Mucosa of rectum (tissue), 2 donors: ENCODE data around the gene ATP5F1E.

ENCODE experiments used
- H3K27ac ChIP-seq, 2 donors: one replicate each; pipeline ENCODE4 v1.7.0; 2013; ENCODE audit warnings: inconsistent platforms in 2 of 2, low read depth in 2 of 2, low read length in 2 of 2
- H3K27me3 ChIP-seq, 2 donors: one replicate each; pipeline ENCODE4 v1.7.0; 2013; ENCODE audit warnings: low read length in 2 of 2; ENCODE audit not compliant: control insufficient read depth in 2 of 2, insufficient read depth in 2 of 2
- H3K36me3 ChIP-seq, 2 donors: one replicate each; pipeline ENCODE4 v1.7.0; 2013; ENCODE audit warnings: low read length in 2 of 2; ENCODE audit not compliant: control insufficient read depth in 2 of 2, insufficient read depth in 2 of 2
- H3K4me1 ChIP-seq, 2 donors: one replicate each; pipeline ENCODE4 v1.7.0; 2013; ENCODE audit warnings: low read length in 2 of 2, mild to moderate bottlenecking in 1 of 2; ENCODE audit not compliant: control insufficient read depth in 2 of 2, insufficient read depth in 2 of 2
- H3K4me3 ChIP-seq, 2 donors: one replicate each; pipeline ENCODE4 v1.7.0; 2013; ENCODE audit warnings: low read length in 2 of 2
- H3K9ac ChIP-seq, 2 donors: one replicate each; pipeline ENCODE4 v1.7.0; 2013; ENCODE audit warnings: low read length in 2 of 2, low read depth in 1 of 2, mild to moderate bottlenecking in 1 of 2
- H3K9me3 ChIP-seq, 2 donors: one replicate each; pipeline ENCODE4 v1.7.0; 2013; ENCODE audit warnings: low read length in 2 of 2; ENCODE audit not compliant: control insufficient read depth in 2 of 2
- donor health status: healthy.
- donor health status: Normal muscosa, but diverticular disease.

ATP5F1E gene

DNA sequence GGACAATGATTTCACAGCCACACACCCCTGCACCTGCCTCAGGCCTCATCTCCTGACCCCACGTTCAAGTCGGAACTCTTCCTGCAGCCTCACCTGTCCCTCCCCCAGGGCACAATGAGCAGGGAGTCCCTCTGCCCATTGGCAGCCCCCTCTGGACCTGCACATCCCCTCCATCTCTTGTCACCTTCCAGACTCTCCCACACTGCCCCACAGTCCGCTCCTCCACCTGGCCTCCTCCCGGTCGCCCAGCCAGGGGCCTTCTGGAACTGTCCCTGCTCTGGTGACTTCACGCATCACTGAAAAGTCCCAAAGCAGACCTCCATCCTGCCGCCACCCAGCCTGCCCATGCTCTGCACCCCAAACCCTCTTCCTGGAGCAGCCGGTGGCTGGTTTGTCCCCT, 29.7 kb downstream of the ATP5F1E start:
- H3K9me3 ChIP-seq: no peaks in the 10 kb centered on the region
- no peak overlapping the region for H3K4me3 ChIP-seq
- H3K27ac ChIP-seq: no peak overlapping the region
- peaks cover 30 to 31% of the 10 kb centered on the region in 2 donors for H3K4me1 ChIP-seq
- H3K9ac ChIP-seq: no peak overlapping the region
- H3K36me3 ChIP-seq: peaks cover 20 to 50% of the 10 kb centered on the region in 2 donors
- no peaks in the 10 kb centered on the region for H3K27me3 ChIP-seq

DNA sequence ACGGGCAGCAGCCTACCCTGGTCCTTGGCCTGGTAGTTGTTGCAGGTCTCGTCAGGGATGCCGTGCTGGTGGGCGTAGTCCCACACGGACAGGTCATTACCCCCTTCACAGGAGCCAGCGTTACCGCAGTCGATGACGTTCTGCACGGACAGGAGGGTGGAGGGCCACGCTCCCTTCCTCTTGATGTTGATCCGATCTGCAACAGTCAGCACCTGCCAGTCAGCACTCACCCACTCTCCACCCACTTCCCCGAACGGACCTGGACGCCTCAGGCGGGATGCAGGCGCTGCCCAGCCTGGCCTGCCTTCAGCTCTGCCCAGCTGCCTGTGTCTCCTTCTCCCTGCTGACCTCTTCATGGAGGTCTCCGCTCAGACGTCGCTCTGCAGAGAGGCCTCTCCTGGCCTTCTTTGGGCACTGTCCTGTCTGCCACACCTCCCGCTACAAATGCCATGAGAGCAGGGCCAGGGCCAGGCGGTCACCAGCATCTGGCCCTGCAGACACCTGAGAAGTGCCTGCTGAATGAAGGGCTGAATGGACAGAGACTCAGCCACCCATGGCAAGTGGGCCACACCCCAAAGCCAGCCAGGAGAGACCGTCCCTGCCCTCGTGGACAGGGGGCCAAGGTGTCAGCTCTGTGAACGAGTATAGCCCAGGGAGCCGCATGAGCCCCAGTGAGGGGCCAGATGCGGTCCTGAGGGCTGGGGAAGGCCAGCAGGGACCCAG, 30.5 kb downstream of the ATP5F1E start:
- no peak overlapping the region for H3K4me3 ChIP-seq
- H3K27ac ChIP-seq: no peak overlapping the region
- no peaks in the 10 kb centered on the region for H3K9me3 ChIP-seq
- peaks cover 29 to 31% of the 10 kb centered on the region in 2 donors for H3K4me1 ChIP-seq
- H3K36me3 ChIP-seq: peaks cover 26 to 58% of the 10 kb centered on the region in 2 donors
- no peak overlapping the region for H3K9ac ChIP-seq
- H3K27me3 ChIP-seq: no peaks in the 10 kb centered on the region

DNA sequence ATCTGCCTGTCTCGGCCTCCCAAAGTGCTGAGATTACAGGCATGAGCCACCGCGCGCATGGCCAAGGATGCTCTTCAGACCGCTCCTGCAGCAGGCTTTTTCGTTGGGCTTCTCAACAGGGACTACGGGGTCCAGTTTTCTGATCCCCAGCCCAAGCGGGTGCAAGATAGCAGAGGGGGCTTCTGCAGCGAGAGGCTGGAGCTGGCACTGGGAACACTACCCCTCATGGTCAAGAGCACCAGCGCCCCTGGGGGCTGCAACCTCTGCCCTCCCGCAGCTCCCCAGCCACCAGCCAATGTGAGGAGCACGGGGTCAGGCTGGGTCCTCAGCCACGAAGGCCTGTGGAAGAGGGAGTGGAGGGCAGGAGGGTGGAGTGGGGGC, 31.1 kb downstream of the ATP5F1E start:
- Histone ChIP-seq H3K36me3 (peaks cover 32 to 64% of the 10 kb centered on the region in 2 donors), H3K4me1 (peaks cover 24 to 28% of the 10 kb centered on the region in 2 donors), H3K27ac (no peak overlapping the region), H3K27me3 (no peaks in the 10 kb centered on the region), H3K9me3 (no peaks in the 10 kb centered on the region), H3K9ac (no peak overlapping the region), H3K4me3 (no peak overlapping the region)

GRCh38 chr20:59000326-59000725, 31.8 kb downstream of the ATP5F1E start:
- H3K27ac ChIP-seq: no peak overlapping the region

DNA sequence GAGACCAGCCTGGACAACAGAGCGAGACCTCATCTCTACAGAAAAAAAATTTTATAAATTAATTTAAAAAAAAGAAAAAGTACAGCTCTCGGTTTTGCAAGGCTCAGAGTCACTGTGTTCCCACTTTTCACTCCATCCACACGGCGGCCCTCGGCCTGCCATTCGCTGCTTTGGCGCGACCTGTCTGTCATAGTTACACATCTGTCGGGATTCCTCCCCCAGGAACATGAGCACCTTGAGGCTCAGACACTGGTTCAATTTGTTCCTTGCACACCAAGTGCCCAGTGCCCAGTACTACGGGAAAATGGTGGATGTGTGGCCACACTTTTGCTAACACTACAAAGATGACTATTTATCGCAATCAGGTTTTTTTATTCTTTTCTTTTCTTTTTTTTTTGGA, 33.5 kb downstream of the ATP5F1E start:
- Histone ChIP-seq H3K9me3 (no peaks in the 10 kb centered on the region), H3K27me3 (no peaks in the 10 kb centered on the region), H3K4me3 (no peak overlapping the region), H3K27ac (no peak overlapping the region), H3K36me3 (peaks cover 52 to 78% of the 10 kb centered on the region in 2 donors), H3K9ac (no peak overlapping the region), H3K4me1 (peaks cover 1 to 5% of the 10 kb centered on the region in 2 donors)

More at GRCh38 chr20:59000326-59000725, 31.8 kb downstream of the ATP5F1E start:
- Histone ChIP-seq H3K9ac (no peak overlapping the region), H3K9me3 (no peaks in the 10 kb centered on the region), H3K4me1 (peaks cover 17 to 20% of the 10 kb centered on the region in 2 donors), H3K27me3 (no peaks in the 10 kb centered on the region), H3K36me3 (peaks cover 39 to 71% of the 10 kb centered on the region in 2 donors), H3K4me3 (no peak overlapping the region)

GRCh38 chr20:58997141-58997770, 34.9 kb downstream of the ATP5F1E start:
- Histone ChIP-seq H3K36me3 (peaks cover 63 to 83% of the 10 kb centered on the region in 2 donors), H3K4me3 (no peak overlapping the region), H3K9ac (no peak overlapping the region), H3K9me3 (no peaks in the 10 kb centered on the region), H3K27ac (no peak overlapping the region), H3K27me3 (no peaks in the 10 kb centered on the region), H3K4me1 (no peaks in the 10 kb centered on the region)

DNA sequence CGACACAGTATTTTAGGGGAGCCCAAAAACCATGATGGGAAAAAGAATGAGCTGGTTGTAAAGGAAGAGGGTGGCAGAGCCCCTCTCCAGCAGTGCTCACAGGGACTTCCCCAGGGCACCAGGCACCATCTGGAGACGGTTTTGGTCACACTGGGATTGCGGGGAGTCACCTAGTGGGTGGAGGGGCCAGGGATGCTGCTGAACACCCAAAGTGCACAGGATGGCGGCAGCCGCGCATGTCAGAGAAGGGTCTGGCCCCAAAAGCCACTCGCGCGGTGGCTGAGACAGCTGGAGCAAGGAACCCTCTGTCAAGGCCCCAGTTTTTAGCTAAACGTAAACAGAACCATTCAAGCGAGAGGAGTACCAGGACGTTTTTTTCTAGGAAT, 35.9 kb downstream of the ATP5F1E start:
- Histone ChIP-seq H3K4me1 (no peaks in the 10 kb centered on the region), H3K27me3 (no peaks in the 10 kb centered on the region), H3K36me3 (peaks cover 62 to 83% of the 10 kb centered on the region in 2 donors)

DNA sequence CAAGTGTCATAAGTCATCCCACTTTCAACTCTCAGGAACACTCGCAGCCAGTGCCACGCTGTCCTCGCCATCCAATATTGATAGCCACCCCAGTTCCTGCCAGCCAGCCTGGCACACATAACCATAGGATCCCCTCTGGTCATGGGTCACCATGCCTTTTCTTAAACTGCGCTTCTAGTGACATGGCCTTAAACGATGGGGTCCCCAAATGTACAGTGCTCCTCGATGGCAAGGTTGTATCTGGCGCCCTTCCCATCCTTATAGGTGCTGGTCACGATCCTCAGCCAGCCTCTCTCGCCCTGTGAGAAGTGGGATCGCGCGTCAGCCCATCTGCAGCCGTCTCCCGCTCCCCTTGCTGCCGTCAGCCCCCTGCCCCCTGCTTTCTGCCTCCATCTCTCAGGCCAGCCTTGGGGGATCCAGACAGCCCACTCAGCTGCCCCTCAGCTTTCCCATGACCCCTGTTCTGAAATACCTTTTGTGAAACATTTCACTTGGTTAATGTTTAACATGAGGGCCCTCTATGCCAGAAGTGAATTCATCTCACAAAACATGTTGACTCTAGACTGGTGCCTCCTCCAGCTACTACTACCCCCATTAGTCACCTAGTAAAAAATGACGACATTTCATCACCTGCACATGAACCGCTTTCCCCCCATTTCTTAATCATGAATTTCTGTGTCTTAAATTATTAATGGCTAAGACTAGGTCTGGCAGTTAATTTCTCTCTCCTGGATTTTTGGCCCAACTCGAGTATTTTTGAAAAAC, 36.5 kb downstream of the ATP5F1E start:
- H3K27me3 ChIP-seq: no peaks in the 10 kb centered on the region
- no peaks in the 10 kb centered on the region for H3K9me3 ChIP-seq
- H3K9ac ChIP-seq: no peak overlapping the region
- H3K27ac ChIP-seq: no peak overlapping the region
- H3K36me3 ChIP-seq: peaks cover 66 to 85% of the 10 kb centered on the region in 2 donors
- H3K4me3 ChIP-seq: no peak overlapping the region
- no peaks in the 10 kb centered on the region for H3K4me1 ChIP-seq

More for the DNA sequence above, 35.9 kb downstream of the ATP5F1E start:
- Histone ChIP-seq H3K9me3 (no peaks in the 10 kb centered on the region), H3K9ac (no peak overlapping the region), H3K4me3 (no peak overlapping the region), H3K27ac (no peak overlapping the region)

DNA sequence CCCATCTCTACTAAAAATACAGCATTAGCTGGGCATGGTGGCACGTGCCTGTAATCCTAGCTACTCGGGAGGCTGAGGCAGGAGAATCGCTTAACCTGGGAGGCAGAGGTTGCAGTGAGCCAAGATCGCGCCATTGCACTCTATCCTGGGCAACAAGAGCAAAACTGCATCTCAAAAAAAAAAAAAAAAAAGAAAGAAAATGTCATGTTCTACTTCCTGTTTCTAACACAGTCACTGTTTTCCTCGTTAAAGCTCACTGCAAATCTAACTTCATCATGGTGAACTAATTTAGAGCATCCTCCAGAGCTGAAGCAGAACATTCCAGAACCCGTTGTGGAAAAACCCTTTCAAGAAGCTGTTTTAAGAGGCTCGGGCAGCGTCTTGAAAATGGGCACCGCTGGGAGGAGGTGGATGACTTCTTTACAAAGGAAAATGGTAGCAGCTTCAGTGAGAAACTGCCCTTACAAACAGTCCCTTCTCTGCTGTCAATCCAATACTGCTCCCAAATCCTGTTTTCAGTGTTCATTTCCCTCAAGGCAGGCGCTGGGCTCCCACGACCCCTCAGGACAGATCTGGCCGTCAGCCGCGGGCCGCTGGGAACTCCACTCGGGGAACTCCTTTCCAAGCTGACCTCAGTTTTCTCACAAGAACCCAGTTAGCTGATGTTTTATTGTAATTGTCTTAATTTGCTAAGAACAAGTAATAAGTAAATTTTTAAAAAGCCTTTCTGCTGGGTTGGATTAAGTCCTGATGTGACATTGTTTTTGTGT, 37.6 kb downstream of the ATP5F1E start:
- no peaks in the 10 kb centered on the region for H3K9me3 ChIP-seq
- H3K27ac ChIP-seq: no peak overlapping the region
- H3K36me3 ChIP-seq: peaks cover 73 to 89% of the 10 kb centered on the region in 2 donors

More for the DNA sequence above, 37.6 kb downstream of the ATP5F1E start:
- Histone ChIP-seq H3K27me3 (no peaks in the 10 kb centered on the region), H3K4me3 (no peak overlapping the region), H3K9ac (no peak overlapping the region), H3K4me1 (no peaks in the 10 kb centered on the region)
